ENCODE measurements around the gene KTI12.

Gene KTI12

DNA sequence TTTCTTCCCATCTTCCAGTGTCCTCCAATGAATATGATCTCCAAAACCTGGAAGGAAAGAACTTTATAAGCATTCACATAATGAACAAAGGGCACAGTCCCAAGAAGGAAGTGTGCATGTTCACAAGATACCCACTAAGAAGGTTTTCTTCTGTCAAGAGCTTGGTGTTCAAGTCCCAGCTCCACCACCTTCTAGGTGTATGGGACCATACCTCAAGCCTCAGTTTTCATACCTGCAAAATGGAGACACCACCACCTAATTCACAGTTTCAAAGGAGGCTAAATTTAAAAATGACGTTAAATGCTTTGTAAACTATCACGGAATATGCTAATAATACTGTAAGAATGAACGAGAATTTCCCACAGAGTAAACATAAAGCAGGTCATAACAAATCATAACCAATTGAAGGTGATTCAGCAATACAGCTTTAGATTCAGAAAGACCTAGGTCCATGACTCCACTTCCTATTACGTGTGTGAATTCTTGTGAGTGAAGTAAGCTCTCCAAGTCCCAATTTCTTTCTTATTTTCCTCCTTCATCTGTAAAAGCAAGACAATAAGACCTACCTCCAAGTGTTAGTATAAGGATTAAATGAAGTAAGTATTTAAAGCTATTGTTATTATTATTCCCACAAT lies 8.1 kb upstream of the KTI12 start:
- Histone ChIP-seq H3K4me2 (ENCODE audit: low read depth, low read length, poor library complexity, severe bottlenecking) (no peak overlapping the region), H2AFZ (ENCODE audit: low read depth, low read length, severe bottlenecking) (no peak overlapping the region), H3K79me2 (ENCODE audit: insufficient read depth, low read length) (peaks cover 33% of the 10 kb centered on the region), H3K9ac (ENCODE audit: low read length) (no peak overlapping the region), H3K9me2 (replicated peaks; ENCODE audit: insufficient read depth, low read length) (no peaks in the 10 kb centered on the region), H3K4me3 (ENCODE audit: insufficient read depth, low read length, poor library complexity, severe bottlenecking) (no peak overlapping the region), H3K27me3 (ENCODE audit: low read length) (no peaks in the 10 kb centered on the region), H3K36me3 (ENCODE audit: low read length) (no peaks in the 10 kb centered on the region), H4K20me1 (ENCODE audit: low read depth, low read length) (no peaks in the 10 kb centered on the region), H3K27ac (ENCODE audit: low read depth, low read length) (no peak overlapping the region), H3F3A (ENCODE audit: insufficient read depth) (0 out of 2 replicates have a peak, but pooled peaks cover 2% of the 10 kb centered on the region), H3K9me3 (ENCODE audit: insufficient read depth, low read length) (no peaks in the 10 kb centered on the region)
- TF ChIP-seq, protein P1, sequence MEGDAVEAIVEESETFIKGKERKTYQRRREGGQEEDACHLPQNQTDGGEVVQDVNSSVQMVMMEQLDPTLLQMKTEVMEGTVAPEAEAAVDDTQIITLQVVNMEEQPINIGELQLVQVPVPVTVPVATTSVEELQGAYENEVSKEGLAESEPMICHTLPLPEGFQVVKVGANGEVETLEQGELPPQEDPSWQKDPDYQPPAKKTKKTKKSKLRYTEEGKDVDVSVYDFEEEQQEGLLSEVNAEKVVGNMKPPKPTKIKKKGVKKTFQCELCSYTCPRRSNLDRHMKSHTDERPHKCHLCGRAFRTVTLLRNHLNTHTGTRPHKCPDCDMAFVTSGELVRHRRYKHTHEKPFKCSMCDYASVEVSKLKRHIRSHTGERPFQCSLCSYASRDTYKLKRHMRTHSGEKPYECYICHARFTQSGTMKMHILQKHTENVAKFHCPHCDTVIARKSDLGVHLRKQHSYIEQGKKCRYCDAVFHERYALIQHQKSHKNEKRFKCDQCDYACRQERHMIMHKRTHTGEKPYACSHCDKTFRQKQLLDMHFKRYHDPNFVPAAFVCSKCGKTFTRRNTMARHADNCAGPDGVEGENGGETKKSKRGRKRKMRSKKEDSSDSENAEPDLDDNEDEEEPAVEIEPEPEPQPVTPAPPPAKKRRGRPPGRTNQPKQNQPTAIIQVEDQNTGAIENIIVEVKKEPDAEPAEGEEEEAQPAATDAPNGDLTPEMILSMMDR (IDR thresholded peaks at IDR 0.05; ENCODE audit: insufficient read depth, low read length, poor library complexity, severe bottlenecking), result no peak
- no peak for TF ChIP-seq EZH2phosphoT487 (conservative IDR thresholded peaks at IDR 0.05; ENCODE audit: low read length)

DNA sequence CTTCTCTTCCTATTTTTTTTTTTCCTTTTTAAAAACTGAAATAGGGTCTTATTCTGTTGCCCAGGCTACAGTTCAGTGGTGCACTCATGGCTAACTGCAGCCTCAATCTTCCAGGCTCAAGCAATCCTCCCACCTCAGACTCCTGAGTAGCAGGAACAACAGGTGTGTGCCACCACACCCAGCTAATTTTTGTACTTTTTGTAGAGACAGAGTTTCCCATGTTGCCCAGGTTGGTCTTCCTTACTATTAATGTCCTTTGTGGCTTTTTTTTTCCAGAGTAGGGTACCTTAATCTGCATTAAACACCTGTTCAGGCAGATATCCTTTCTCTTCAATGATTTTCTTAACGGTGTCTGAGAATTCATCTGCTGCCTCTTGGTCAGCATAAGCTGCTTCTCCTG lies 4.3 kb upstream of the KTI12 start:
- Histone ChIP-seq H3F3A (ENCODE audit: insufficient read depth) (peaks cover 16% of the 10 kb centered on the region), H3K4me3 (ENCODE audit: insufficient read depth, low read length, poor library complexity, severe bottlenecking) (no peak overlapping the region), H3K9me3 (ENCODE audit: insufficient read depth, low read length) (no peaks in the 10 kb centered on the region), H3K4me2 (ENCODE audit: low read depth, low read length, poor library complexity, severe bottlenecking) (no peak overlapping the region), H3K9me2 (replicated peaks; ENCODE audit: insufficient read depth, low read length) (no peaks in the 10 kb centered on the region), H3K79me2 (ENCODE audit: insufficient read depth, low read length) (peaks cover 10% of the 10 kb centered on the region), H2AFZ (ENCODE audit: low read depth, low read length, severe bottlenecking) (no peak overlapping the region), H3K27me3 (ENCODE audit: low read length) (no peaks in the 10 kb centered on the region), H3K27ac (ENCODE audit: low read depth, low read length) (no peak overlapping the region), H3K36me3 (ENCODE audit: low read length) (no peaks in the 10 kb centered on the region), H3K9ac (ENCODE audit: low read length) (no peak overlapping the region), H4K20me1 (ENCODE audit: low read depth, low read length) (no peaks in the 10 kb centered on the region)
- TF ChIP-seq EZH2phosphoT487 (conservative IDR thresholded peaks at IDR 0.05; ENCODE audit: low read length), result no peak
- TF ChIP-seq, protein P1 (IDR thresholded peaks at IDR 0.05; ENCODE audit: insufficient read depth, low read length, poor library complexity, severe bottlenecking), result no peak

DNA sequence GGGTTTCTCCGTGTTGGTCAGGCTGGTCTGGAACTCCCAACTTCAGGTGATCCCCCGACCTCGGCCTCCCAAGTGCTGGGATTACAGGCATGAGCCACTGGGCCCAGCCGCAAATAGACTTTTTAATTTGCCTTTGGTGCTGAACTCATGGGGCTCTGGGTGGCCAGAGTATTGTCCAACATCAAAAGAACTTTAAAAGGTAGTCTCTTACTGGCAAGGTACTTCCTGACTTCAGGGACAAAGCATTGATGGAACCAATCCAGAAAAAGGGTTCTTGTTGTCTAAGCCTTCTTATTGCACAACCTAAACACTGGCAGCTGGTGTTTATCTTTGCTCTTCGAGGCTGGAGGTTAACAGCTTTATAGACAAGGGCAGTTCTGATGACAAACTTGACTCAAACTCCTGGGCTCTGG lies 3.8 kb upstream of the KTI12 start:
- no peak overlapping the region for H3K4me2 ChIP-seq (ENCODE audit: low read depth, low read length, poor library complexity, severe bottlenecking)
- no peak for TF ChIP-seq EZH2phosphoT487 (conservative IDR thresholded peaks at IDR 0.05; ENCODE audit: low read length)
- TF ChIP-seq, protein P1 (IDR thresholded peaks at IDR 0.05; ENCODE audit: insufficient read depth, low read length, poor library complexity, severe bottlenecking), result no peak
- no peaks in the 10 kb centered on the region for H3K9me3 ChIP-seq (ENCODE audit: insufficient read depth, low read length)
- H3K9me2 ChIP-seq (replicated peaks; ENCODE audit: insufficient read depth, low read length), result no peaks in the 10 kb centered on the region
- H3K79me2 ChIP-seq (ENCODE audit: insufficient read depth, low read length), result peaks cover 12% of the 10 kb centered on the region
- no peaks in the 10 kb centered on the region for H3K27me3 ChIP-seq (ENCODE audit: low read length)
- H2AFZ ChIP-seq (ENCODE audit: low read depth, low read length, severe bottlenecking), result no peak overlapping the region
- no peak overlapping the region for H3K27ac ChIP-seq (ENCODE audit: low read depth, low read length)
- H3K9ac ChIP-seq (ENCODE audit: low read length), result no peak overlapping the region
- H4K20me1 ChIP-seq (ENCODE audit: low read depth, low read length), result no peaks in the 10 kb centered on the region
- no peak overlapping the region for H3K4me3 ChIP-seq (ENCODE audit: insufficient read depth, low read length, poor library complexity, severe bottlenecking)
- no peaks in the 10 kb centered on the region for H3K36me3 ChIP-seq (ENCODE audit: low read length)
- peaks cover 16% of the 10 kb centered on the region for H3F3A ChIP-seq (ENCODE audit: insufficient read depth)

All from SU-DHL-6 (cell line).